Peyer's patch (tissue), 4 donors: Measurements from ENCODE around the gene TMEM126A. TPM values are rescaled to one million over a fixed set of nuclear protein-coding genes. Genes with fewer than 3 reads are reported as not detected.

Experiments
- DNase-seq, 3 donors: peaks; one replicate each; pipeline ENCODE4 v3.0.0-alpha.2; 2017 to 2019
- H3K27ac ChIP-seq, 4 donors: fragments of 200-600 bp; sonication (generic); one replicate each; pipeline ENCODE4 v1.5.1; 2016 to 2019
- H3K27me3 ChIP-seq, 2 donors: fragments of 200-600 bp; sonication (generic); one replicate each; pipeline ENCODE4 v1.5.1; 2019
- H3K36me3 ChIP-seq, 3 donors: fragments of 200-600 bp; sonication (generic); one replicate each; pipeline ENCODE4 v1.5.1; 2016 to 2019
- H3K4me1 ChIP-seq, 4 donors: fragments of 200-600 bp; sonication (generic); one replicate each; pipeline ENCODE4 v1.5.1; 2016 to 2019
- H3K4me3 ChIP-seq, 4 donors: fragments of 200-600 bp; sonication (generic); 1 replicate in 3 of 4; 2 replicates in 1 of 4; pipeline ENCODE4 v1.5.1; 2016 to 2019; ENCODE audit warnings: mild to moderate bottlenecking in 1 of 4
- H3K9me3 ChIP-seq, 4 donors: fragments of 200-600 bp; sonication (generic); one replicate each; pipeline ENCODE4 v1.5.1; 2016 to 2019; ENCODE audit warnings: mild to moderate bottlenecking in 1 of 4
- POLR2A ChIP-seq, 2 donors: fragments of 450-650 bp; IDR thresholded peaks; one replicate each; pipeline ENCODE4 v1.5.1; 2017; ENCODE audit warnings: antibody characterized with exemption in 2 of 2, mild to moderate bottlenecking in 2 of 2, moderate library complexity in 2 of 2
- total RNA-seq, 4 donors: library from RNA; depleted of rRNA; stranded (reverse); fragments of >200 nt; gene quantifications; one replicate each; pipeline ENCODE4 v1.1.0, GENCODE V29; 2016
- TF ChIP-seq, protein P1 (sequence below), 6 experiments: fragments of 450-650 bp in 4 of 6; fragments of 200-600 bp in 2 of 6; sonication (generic) in 1 of 6; IDR thresholded peaks; one replicate each; pipeline ENCODE4 v1.5.1; 2017 to 2019; ENCODE audit warnings: antibody characterized with exemption in 6 of 6, mild to moderate bottlenecking in 3 of 6, moderate library complexity in 1 of 6

The TMEM126A gene
- total RNA-seq, 4 donors from 2014 or later, result 10.3 to 21.7 (median 13.8) TPM; not detected in 1

DNA sequence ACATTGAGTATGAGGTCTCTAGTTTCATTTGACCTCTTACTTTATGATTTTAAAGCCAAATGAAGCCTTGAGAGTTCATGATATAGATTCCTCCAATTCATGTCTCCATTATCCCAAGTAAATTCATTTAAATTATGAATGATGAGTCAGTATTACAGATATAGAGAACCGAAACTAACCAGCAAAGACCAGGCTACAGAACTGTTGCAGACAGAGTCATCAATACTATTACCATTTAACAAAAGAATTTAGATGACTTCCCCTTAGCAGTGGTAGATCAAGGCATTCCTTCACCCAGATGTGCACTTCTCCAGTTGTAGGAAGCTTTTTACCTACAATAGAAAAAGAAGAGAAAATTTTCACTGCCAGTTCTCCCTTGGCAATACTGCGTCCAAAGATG, 50.0 kb downstream of the TMEM126A start:
- Histone ChIP-seq H3K4me1 (peaks cover 0 to 4% (median 0%) of the 10 kb centered on the region in 4 donors), H3K27ac (no peak overlapping the region), H3K9me3 (no peaks in the 10 kb centered on the region), H3K36me3 (peaks cover 0 to 32% (median 0%) of the 10 kb centered on the region in 3 donors), H3K27me3 (no peaks in the 10 kb centered on the region), H3K4me3 (no peak overlapping the region)
- TF ChIP-seq POLR2A (IDR thresholded peaks at IDR 0.05), result no peak
- TF ChIP-seq, protein P1, sequence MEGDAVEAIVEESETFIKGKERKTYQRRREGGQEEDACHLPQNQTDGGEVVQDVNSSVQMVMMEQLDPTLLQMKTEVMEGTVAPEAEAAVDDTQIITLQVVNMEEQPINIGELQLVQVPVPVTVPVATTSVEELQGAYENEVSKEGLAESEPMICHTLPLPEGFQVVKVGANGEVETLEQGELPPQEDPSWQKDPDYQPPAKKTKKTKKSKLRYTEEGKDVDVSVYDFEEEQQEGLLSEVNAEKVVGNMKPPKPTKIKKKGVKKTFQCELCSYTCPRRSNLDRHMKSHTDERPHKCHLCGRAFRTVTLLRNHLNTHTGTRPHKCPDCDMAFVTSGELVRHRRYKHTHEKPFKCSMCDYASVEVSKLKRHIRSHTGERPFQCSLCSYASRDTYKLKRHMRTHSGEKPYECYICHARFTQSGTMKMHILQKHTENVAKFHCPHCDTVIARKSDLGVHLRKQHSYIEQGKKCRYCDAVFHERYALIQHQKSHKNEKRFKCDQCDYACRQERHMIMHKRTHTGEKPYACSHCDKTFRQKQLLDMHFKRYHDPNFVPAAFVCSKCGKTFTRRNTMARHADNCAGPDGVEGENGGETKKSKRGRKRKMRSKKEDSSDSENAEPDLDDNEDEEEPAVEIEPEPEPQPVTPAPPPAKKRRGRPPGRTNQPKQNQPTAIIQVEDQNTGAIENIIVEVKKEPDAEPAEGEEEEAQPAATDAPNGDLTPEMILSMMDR (IDR thresholded peaks at IDR 0.05), result no peak
- DNase-seq, result no peak

DNA sequence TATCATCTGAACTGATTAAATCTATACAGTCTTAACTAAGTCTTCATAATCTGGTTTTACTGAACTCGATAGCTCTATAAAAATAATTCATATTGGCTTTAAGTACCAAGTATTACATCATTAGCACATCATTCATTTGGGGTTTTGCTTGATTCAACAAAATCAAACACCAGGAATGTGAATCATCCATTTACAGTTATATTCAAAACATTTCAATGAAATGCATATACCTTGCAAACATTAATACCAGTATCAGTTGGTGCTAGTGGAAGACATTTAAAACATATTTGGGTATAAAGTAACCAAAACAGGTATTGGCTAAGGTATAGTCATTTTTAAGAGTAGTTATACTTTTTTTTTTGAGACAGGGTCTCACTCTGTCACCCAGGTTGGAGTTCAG, 50.4 kb downstream of the TMEM126A start:
- Histone ChIP-seq H3K27ac (no peak overlapping the region), H3K4me1 (peaks cover 0 to 4% (median 0%) of the 10 kb centered on the region in 4 donors), H3K4me3 (no peak overlapping the region), H3K9me3 (no peaks in the 10 kb centered on the region), H3K27me3 (no peaks in the 10 kb centered on the region), H3K36me3 (peaks cover 0 to 28% (median 0%) of the 10 kb centered on the region in 3 donors)
- DNase-seq, result no peak
- no peak for TF ChIP-seq POLR2A (IDR thresholded peaks at IDR 0.05)
- TF ChIP-seq, protein P1 (IDR thresholded peaks at IDR 0.05), result no peak

DNA sequence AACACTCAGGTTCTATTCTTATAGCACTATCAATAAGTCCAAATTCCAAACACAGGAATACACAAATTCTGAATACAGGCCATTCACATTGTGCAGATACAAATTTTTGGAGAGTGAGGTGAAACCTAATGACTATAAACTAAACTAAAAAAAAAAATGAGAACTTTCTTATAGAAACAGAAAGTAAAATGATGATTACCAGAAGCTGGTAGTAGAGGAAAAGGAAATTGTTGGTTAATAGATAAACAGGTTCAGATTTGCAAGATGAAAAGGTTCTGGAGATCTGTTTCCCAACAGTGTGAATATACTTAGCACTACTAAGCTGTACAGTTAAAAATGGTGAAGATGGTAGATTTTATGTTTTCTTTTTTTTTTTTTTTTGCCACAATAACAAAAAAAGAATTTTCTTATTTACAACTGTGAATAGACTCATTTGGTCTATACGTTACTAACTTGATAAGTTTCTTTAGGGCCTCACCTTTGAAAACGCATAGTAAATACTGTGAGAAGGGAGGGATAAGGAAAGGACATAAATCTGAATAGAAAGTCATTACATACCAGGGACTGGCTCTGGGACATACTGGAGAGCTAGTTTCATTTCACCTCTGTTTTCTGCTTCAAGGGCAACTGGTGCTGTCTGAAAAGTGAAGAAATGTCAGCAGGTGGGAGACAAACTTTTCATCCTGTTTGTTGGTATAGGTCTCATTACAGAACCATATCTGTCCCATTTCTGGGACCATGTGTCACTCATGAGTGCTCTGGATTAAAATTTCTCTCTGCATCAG, 52.4 kb downstream of the TMEM126A start:
- Histone ChIP-seq H3K9me3 (no peaks in the 10 kb centered on the region), H3K4me3 (no peak overlapping the region), H3K4me1 (peaks cover 0 to 4% (median 0%) of the 10 kb centered on the region in 4 donors), H3K27ac (peak overlapping the region in 1 of 4 donors; percentile 36), H3K36me3 (peaks cover 0 to 28% (median 0%) of the 10 kb centered on the region in 3 donors), H3K27me3 (no peaks in the 10 kb centered on the region)
- DNase-seq, result no peak
- TF ChIP-seq, protein P1 (IDR thresholded peaks at IDR 0.05), result no peak
- TF ChIP-seq POLR2A (IDR thresholded peaks at IDR 0.05), result no peak

DNA sequence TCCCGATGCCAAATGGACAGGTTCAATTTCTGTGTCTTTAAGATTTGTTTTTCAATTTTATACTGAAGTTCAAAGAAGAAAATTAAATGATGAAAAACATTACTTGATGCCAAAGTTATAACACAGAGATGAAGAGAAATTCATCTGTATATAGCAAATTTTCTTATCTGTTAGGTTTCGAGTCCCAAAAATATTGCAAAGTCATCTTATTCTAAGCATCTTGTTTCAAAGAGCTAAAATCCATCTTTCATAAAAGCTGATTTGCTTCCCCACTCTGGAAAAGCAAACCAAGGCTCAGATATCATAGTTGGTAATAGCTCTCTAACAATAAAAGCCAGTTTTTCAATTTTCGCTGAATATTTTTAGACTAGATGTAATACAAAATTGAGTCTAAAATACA, 57.2 kb downstream of the TMEM126A start:
- Histone ChIP-seq H3K36me3 (no peaks in the 10 kb centered on the region), H3K4me3 (no peak overlapping the region), H3K27ac (no peak overlapping the region), H3K27me3 (no peaks in the 10 kb centered on the region), H3K4me1 (peaks cover 0 to 4% (median 0%) of the 10 kb centered on the region in 4 donors), H3K9me3 (no peaks in the 10 kb centered on the region)
- TF ChIP-seq POLR2A (IDR thresholded peaks at IDR 0.05), result no peak
- TF ChIP-seq, protein P1 (IDR thresholded peaks at IDR 0.05), result no peak
- no peak for DNase-seq

DNA sequence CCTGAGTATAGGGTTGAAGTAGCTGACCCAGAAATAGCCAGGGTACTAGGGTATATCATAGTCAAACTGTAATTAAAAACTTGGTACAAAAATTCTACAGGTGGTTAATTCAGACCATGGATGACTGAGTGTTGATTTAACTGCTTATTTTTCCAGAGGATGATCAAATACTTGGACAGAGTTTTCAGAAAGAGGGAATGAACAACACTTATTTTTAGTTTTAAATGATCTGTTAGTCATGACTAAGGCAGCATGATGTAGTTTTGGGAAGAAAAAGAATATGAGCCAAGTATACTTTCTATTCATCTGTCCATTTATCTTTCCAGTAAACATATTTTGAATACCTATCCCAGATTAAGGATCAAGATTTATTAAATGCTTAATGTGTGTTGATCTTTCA, 58.0 kb downstream of the TMEM126A start:
- TF ChIP-seq, protein P1 (IDR thresholded peaks at IDR 0.05), result no peak
- TF ChIP-seq POLR2A (IDR thresholded peaks at IDR 0.05), result no peak
- Histone ChIP-seq H3K9me3 (no peaks in the 10 kb centered on the region), H3K36me3 (no peaks in the 10 kb centered on the region), H3K4me3 (no peak overlapping the region), H3K27me3 (no peaks in the 10 kb centered on the region), H3K4me1 (no peaks in the 10 kb centered on the region), H3K27ac (no peak overlapping the region)
- DNase-seq, result no peak

Other genes with a start within 250 kb of the TMEM126A start
- 1 to 10 TPM in 3 of 4 donors, under 1 TPM in 1; 0.18 to 8.3 (median 2.5) TPM for gene DLG2, start 20.6 kb upstream of the TMEM126A start, total RNA-seq
- gene TMEM126B, start 19.4 kb upstream of the TMEM126A start, total RNA-seq, result 10 to 100 TPM; 26.9 to 52.8 (median 39.9) TPM
- gene CREBZF, start 17.2 kb downstream of the TMEM126A start, total RNA-seq, result 100 to 1,000 TPM in 1 of 4 donors, 10 to 100 TPM in 3; 63.2 to 162 (median 90.5) TPM
- gene CCDC89, start 38.2 kb downstream of the TMEM126A start, total RNA-seq, result 10 to 100 TPM in 1 of 4 donors, 1 to 10 TPM in 3; 2.5 to 14.0 (median 7.7) TPM
- gene SYTL2, start 163.2 kb downstream of the TMEM126A start, total RNA-seq, result 100 to 1,000 TPM in 3 of 4 donors, 10 to 100 TPM in 1; 96.6 to 211 (median 125) TPM
- gene CCDC83, start 207.4 kb downstream of the TMEM126A start, total RNA-seq, result not detected